Fibroblast of mammary gland (primary cell): ENCODE measurements around the gene TMPRSS13.

Source experiments
- DNase-seq: peaks from one replicate; pipeline ENCODE4 v3.0.0-alpha.2; 2010; ENCODE audit warnings: low read depth
- H3K4me3 ChIP-seq: 2 replicates; pipeline ENCODE4 v1.5.1; 2011; ENCODE audit warnings: low read depth, mild to moderate bottlenecking, low read length, moderate library complexity; ENCODE audit not compliant: control insufficient read depth
- CTCF ChIP-seq: conservative IDR thresholded peaks from 2 replicates; pipeline ENCODE4 v1.5.1; 2011; ENCODE audit warnings: low read depth, low read length, inconsistent platforms; ENCODE audit not compliant: control insufficient read depth, insufficient read depth

TMPRSS13 gene

GRCh38 chr11:117903505-117904382 lies 25.5 kb downstream of the TMPRSS13 start:
- no peak overlapping the region for H3K4me3 ChIP-seq
- no peak for TF ChIP-seq CTCF
- DNase-seq = no peak

GRCh38 chr11:117902001-117902845 lies 27.0 kb downstream of the TMPRSS13 start:
- TF ChIP-seq CTCF = no peak
- no peak for DNase-seq
- no peak overlapping the region for H3K4me3 ChIP-seq

- H3K4me3 ChIP-seq = no peak overlapping the region
- TF ChIP-seq CTCF = no peak
- DNase-seq = no peak
These were observed 27.6 kb downstream of the TMPRSS13 start for GRCh38 chr11:117901601-117902000.

- no peak for DNase-seq
- H3K4me3 ChIP-seq = no peak overlapping the region
- no peak for TF ChIP-seq CTCF
These were observed 28.3 kb downstream of the TMPRSS13 start for GRCh38 chr11:117900720-117901440.

GRCh38 chr11:117900121-117900648 lies 29.0 kb downstream of the TMPRSS13 start:
- TF ChIP-seq CTCF = no peak
- no peak for DNase-seq
- no peak overlapping the region for H3K4me3 ChIP-seq

GRCh38 chr11:117898059-117898458 lies 31.1 kb downstream of the TMPRSS13 start:
- no peak overlapping the region for H3K4me3 ChIP-seq
- no peak for TF ChIP-seq CTCF
- no peak for DNase-seq
